Measurements from ENCODE around the gene USP40. TPM values are rescaled to one million over a fixed set of nuclear protein-coding genes. Genes with fewer than 3 reads are reported as not detected.

USP40 gene
- total and polyA plus RNA-seq, 2 donors (not counting 1 experiment from before 2014, with no cell fraction given): 18.9 to 40.6 TPM

GRCh38 chr2:233572468-233572867, 5.9 kb upstream of the USP40 start:
- H4K20me1 ChIP-seq (ENCODE audit: control insufficient read depth, extremely low read depth, insufficient read depth, low read length): no peaks in the 10 kb centered on the region

DNA sequence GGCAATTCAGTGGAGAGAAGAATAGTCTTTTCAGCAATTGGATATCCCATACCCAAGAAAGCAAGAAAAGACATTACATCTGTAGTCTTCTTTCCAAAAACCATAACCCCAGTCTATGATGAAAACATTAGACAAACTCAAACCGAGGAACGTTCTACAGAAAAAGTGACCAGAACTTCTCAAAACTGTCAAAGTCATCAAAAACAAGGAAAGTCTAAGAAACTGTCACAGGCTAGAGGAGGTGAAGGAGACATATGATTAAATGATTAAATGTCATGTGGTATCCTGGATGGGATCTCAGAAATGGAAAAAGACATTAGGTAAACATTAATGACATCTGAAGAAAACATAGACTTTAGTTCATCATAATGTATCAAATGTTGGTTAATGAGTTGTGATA, 4.9 kb upstream of the USP40 start:
- Histone ChIP-seq H3K79me2 (ENCODE audit: control insufficient read depth, insufficient read depth, low read length) (no peaks in the 10 kb centered on the region), H3K9ac (ENCODE audit: insufficient read depth, low read length) (no peak overlapping the region), H3K4me2 (ENCODE audit: extremely low read depth, insufficient read depth, low read length) (no peak overlapping the region), H2AFZ (ENCODE audit: low read length) (no peak overlapping the region), H3K9me3 (ENCODE audit: control insufficient read depth, insufficient read depth, low read depth, low read length) (no peaks in the 10 kb centered on the region), H3K27ac (ENCODE audit: insufficient read depth, low read length) (no peak overlapping the region), H3K4me3 (replicated peaks in 1 of 4; ENCODE audit: control extremely low read depth in 1 of 4, insufficient read depth in 1 of 4, low read depth in 3 of 4, low read length in 4 of 4) (no peak overlapping the region), H3K36me3 (ENCODE audit: control insufficient read depth, insufficient read depth, low read length) (no peaks in the 10 kb centered on the region), H4K20me1 (ENCODE audit: control insufficient read depth, extremely low read depth, insufficient read depth, low read length) (no peaks in the 10 kb centered on the region), H3K4me1 (ENCODE audit: control insufficient read depth, extremely low read depth, insufficient read depth, low read length) (no peaks in the 10 kb centered on the region), H3K27me3 (ENCODE audit: control insufficient read depth, insufficient read depth, low read length) (no peaks in the 10 kb centered on the region)
- no peak for DNase-seq (ENCODE audit: low read depth in 2 of 2)
- no peak for TF ChIP-seq EZH2 (IDR thresholded peaks at IDR 0.05; ENCODE audit: low read length, missing control alignments)
- TF ChIP-seq CTCF (conservative IDR thresholded peaks at IDR 0.05 in 1 of 2, IDR thresholded peaks at IDR 0.05 in 1 of 2; ENCODE audit: low read depth in 1 of 2, low read length in 2 of 2): no peak

More at GRCh38 chr2:233572468-233572867, 5.9 kb upstream of the USP40 start:
- no peak for TF ChIP-seq CTCF (conservative IDR thresholded peaks at IDR 0.05 in 1 of 2, IDR thresholded peaks at IDR 0.05 in 1 of 2; ENCODE audit: low read depth in 1 of 2, low read length in 2 of 2)
- no peak for TF ChIP-seq EZH2 (IDR thresholded peaks at IDR 0.05; ENCODE audit: low read length, missing control alignments)
- Histone ChIP-seq H3K36me3 (ENCODE audit: control insufficient read depth, insufficient read depth, low read length) (no peaks in the 10 kb centered on the region), H3K9ac (ENCODE audit: insufficient read depth, low read length) (no peak overlapping the region), H3K4me1 (ENCODE audit: control insufficient read depth, extremely low read depth, insufficient read depth, low read length) (no peaks in the 10 kb centered on the region), H3K27ac (ENCODE audit: insufficient read depth, low read length) (no peak overlapping the region), H3K79me2 (ENCODE audit: control insufficient read depth, insufficient read depth, low read length) (no peaks in the 10 kb centered on the region), H3K27me3 (ENCODE audit: control insufficient read depth, insufficient read depth, low read length) (no peaks in the 10 kb centered on the region), H3K4me3 (replicated peaks in 1 of 4; ENCODE audit: control extremely low read depth in 1 of 4, insufficient read depth in 1 of 4, low read depth in 3 of 4, low read length in 4 of 4) (no peak overlapping the region), H3K4me2 (ENCODE audit: extremely low read depth, insufficient read depth, low read length) (no peak overlapping the region), H3K9me3 (ENCODE audit: control insufficient read depth, insufficient read depth, low read depth, low read length) (no peaks in the 10 kb centered on the region), H2AFZ (ENCODE audit: low read length) (no peak overlapping the region)
- DNase-seq (ENCODE audit: low read depth in 2 of 2): no peak

DNA sequence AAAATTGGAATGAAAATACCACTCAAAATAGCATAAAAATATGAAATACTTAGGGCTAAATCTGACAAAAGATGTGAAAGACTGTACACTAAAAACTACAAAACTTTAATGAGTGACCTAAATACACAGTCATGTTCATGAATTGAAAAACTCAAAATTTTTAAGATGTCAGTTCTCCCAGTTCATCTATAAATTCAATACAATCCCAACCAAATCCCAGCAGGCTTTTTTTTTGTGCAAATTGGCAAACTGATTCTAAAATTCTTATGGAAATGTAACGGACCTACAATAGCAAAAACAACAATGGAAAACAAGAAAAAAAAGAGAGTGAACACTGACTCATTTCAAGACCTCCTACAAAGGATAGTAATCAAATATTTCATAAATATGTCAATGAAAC, 4.4 kb upstream of the USP40 start:
- no peaks in the 10 kb centered on the region for H3K27me3 ChIP-seq (ENCODE audit: control insufficient read depth, insufficient read depth, low read length)
- H3K4me1 ChIP-seq (ENCODE audit: control insufficient read depth, extremely low read depth, insufficient read depth, low read length): no peaks in the 10 kb centered on the region
- TF ChIP-seq CTCF (conservative IDR thresholded peaks at IDR 0.05 in 1 of 2, IDR thresholded peaks at IDR 0.05 in 1 of 2; ENCODE audit: low read depth in 1 of 2, low read length in 2 of 2) (no peak), EZH2 (IDR thresholded peaks at IDR 0.05; ENCODE audit: low read length, missing control alignments) (no peak)
- H3K9me3 ChIP-seq (ENCODE audit: control insufficient read depth, insufficient read depth, low read depth, low read length): no peaks in the 10 kb centered on the region
- H3K36me3 ChIP-seq (ENCODE audit: control insufficient read depth, insufficient read depth, low read length): no peaks in the 10 kb centered on the region
- H2AFZ ChIP-seq (ENCODE audit: low read length): no peak overlapping the region
- DNase-seq (ENCODE audit: low read depth in 2 of 2): no peak
- no peak overlapping the region for H3K27ac ChIP-seq (ENCODE audit: insufficient read depth, low read length)
- no peak overlapping the region for H3K4me3 ChIP-seq (replicated peaks in 1 of 4; ENCODE audit: control extremely low read depth in 1 of 4, insufficient read depth in 1 of 4, low read depth in 3 of 4, low read length in 4 of 4)
- H3K79me2 ChIP-seq (ENCODE audit: control insufficient read depth, insufficient read depth, low read length): no peaks in the 10 kb centered on the region
- H3K4me2 ChIP-seq (ENCODE audit: extremely low read depth, insufficient read depth, low read length): no peak overlapping the region
- H3K9ac ChIP-seq (ENCODE audit: insufficient read depth, low read length): no peak overlapping the region
- no peaks in the 10 kb centered on the region for H4K20me1 ChIP-seq (ENCODE audit: control insufficient read depth, extremely low read depth, insufficient read depth, low read length)
